Measurements from ENCODE around the gene FMR1NB.

Gene FMR1NB

DNA sequence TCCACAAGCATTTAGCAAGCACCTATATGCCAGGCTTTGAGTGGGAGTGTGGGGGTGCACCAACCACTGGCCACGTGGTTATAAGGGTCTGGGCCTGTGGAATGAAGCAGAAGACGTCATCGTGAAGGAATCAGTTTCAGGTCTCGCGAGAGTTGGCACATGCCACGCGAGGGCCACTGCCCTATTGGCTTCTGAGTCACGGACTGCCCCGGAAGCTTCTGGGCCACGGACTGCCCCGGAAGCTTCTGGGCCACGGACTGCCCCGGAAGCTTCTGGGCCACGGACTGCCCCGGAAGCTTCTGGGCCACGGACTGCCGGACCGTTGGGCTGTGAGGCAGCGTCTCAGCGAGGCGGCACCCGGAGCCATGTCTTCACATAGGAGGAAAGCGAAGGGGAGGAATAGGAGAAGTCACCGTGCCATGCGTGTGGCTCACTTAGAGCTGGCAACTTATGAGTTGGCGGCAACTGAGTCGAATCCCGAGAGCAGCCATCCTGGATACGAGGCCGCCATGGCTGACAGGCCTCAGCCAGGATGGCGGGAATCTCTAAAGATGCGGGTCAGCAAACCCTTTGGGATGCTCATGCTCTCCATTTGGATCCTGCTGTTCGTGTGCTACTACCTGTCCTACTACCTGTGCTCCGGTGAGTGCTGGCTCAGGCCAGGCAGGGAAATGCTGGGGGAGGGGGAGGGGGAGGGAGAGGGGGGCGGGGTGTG, at the start of gene FMR1NB:
Gene FMR1NB (plus strand): TSS at position 300 of the 715 bp plus-strand sequence. CDS start 66 bp downstream, at position 366.
- no peak for DNase-seq

GRCh38 chrX:147933815-147934214, 47.3 kb upstream of the FMR1NB start:
- DNase-seq = no peak

GRCh38 chrX:147935156-147935758, 45.9 kb upstream of the FMR1NB start:
- DNase-seq = no peak

- no peak for DNase-seq
Observed at GRCh38 chrX:147945286-147945685, 35.9 kb upstream of the FMR1NB start.

DNA sequence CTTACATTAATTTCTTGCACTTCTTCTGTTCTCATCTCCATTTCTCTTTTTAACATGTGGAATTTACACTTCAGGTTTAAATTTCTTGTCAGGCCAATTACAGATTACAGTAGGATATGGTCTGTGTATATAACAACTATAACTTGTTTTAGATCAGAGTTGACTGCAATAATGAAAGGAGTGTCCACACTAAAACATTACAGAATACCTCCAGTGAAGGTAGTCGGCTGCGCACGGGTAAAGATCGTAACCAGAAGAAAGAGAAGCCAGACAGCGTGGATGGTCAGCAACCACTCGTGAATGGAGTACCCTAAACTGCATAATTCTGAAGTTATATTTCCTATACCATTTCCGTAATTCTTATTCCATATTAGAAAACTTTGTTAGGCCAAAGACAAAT, 32.6 kb upstream of the FMR1NB start:
- no peak for DNase-seq

- no peak for DNase-seq
Observed at GRCh38 chrX:147950352-147950751, 30.8 kb upstream of the FMR1NB start.

- DNase-seq = peak; percentile 1
Observed at GRCh38 chrX:147953976-147954375, 27.2 kb upstream of the FMR1NB start.

DNA sequence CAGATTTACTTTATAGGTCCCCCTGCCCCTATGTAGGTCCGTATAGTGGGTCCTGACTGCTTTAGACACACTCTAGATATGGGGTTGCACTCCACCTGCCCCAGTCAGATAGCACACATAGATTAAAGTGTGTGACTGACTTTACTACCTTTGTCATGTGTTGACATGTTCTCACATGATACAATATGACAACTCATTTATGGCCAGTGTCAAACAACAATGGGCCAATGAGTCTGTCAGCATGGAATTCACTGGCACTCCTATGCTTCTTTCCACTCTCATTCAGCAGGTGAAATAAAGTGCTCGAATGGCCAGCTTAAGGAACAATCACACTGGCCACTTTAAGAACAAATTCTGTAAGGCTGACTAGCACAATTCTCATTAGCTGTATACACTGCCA, 23.8 kb upstream of the FMR1NB start:
- DNase-seq = no peak

GRCh38 chrX:147958291-147958690, 22.8 kb upstream of the FMR1NB start:
- DNase-seq = no peak

- DNase-seq = no peak
Observed at GRCh38 chrX:147960722-147961121, 20.4 kb upstream of the FMR1NB start.

GRCh38 chrX:147962476-147962875, 18.7 kb upstream of the FMR1NB start:
- no peak for DNase-seq

DNA sequence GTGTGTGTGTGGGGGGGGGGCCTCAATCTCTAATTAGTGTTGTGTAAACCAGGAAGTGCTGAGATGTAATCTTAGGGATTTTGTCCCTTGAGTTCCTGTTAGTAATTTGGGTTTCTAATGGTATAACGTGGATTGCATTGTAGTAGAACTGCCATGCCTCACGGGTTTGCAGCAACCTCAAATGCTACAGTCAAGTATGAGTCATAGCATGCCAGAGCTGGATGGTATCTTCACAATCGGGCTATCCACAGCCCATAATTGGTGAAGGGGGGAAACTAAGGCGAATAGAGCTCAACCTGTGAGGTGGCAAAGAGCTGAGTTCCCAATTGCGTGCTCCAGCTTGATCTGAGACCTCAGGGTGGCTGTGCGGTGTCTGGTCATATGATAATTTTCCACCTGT, 2.2 kb upstream of the FMR1NB start:
- no peak for DNase-seq

GRCh38 chrX:148020329-148020728, 39.2 kb downstream of the FMR1NB start:
- DNase-seq = no peak

DNA sequence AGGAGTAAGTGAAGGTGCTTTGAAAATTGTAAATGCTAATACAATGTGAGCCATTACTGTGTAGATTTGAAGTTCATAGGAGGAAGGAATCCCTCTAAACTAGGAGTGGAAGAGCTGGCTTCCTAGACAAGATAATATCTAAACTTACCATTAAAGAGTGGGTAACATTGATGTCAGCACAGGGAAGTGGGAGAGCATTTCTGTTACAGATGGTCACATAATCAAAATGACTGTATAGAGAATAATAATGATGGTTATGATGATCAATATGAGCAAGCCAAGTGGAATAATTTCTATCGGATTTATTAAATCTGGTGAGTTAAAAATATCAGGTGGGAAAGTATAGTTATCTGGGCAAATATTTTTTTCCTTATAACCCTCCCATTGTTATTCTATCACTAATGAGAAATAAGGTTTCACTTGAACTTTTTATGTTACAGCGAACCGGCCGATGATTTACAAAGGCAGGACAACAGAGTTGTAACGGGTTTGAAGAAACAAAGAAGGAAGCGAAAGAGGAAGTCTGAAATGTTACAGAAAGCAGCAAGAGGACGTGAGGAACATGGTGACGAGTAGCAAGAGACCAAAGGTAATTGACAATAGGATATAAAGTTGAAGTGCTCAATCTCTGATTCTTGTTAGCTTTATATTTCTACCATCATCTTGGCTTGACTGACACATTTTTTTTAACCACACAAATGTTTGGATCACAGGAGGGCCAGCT, 43.5 kb downstream of the FMR1NB start:
- no peak for DNase-seq

DNA sequence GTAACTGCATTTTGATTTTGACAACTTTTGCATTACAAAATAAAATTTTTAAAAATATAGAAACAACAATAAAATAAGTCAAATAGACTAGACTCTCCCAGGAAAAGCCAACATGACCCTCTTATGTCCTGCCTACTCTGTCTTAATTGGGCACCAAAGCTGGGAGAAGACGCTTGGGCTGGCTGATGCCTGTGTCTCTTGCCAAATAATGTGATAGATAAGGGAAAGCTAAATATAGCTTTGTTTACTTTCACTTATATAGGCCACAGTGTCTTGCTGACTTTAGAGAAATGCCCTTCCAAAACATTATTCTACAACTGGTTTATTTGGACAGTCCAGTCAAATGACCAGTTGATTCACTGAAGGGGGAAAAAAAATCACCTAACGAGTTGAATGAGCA, 54.2 kb downstream of the FMR1NB start:
- DNase-seq = no peak

DNA sequence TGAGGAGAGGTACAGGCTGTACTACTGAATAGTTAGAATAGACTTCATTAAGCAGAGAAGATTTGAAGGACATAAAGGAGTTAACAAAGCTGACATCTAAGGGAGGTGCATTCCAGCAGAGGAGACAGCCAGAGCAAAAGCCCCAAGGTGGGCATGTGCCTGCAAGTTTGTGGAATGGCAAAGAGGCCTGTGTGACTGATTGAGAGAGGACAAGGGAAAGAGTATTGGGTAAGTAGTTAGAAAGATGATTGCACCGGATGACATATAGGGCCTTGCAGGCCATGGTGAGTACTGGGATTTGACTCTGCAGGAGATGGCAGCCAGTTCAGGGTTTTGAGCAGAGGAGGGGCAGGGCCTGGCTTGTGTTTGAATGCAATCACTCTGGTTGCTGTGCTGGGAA, 55.9 kb downstream of the FMR1NB start:
- no peak for DNase-seq

DNA sequence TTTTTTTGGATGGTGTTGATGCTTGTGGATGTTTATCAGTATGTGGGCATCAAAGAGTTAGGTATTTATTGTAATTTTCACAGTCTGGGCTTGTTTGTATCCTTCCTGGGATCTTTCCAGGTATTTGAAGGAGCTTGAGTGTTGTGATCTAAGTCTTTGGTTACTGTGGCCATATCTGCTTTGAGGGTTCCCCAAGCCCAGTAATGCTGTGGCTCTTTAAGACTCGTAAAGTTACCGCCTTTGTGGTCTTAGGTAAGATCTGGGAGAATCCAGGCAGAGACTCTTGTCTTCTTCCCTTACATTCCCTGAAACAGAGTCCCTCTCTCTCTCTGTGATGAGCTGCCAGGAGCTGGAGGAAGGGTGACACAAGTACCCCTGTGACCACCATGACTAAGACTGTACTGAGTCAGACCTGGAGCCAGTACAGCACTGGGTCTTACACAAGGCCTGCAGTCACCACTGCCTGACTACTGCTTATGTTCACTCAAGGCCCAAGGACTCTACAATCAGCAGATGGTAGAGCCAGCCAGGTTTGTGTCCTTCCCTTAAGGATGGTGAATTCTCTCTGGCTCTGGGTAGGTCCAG, 62.2 kb downstream of the FMR1NB start:
- DNase-seq = no peak

DNA sequence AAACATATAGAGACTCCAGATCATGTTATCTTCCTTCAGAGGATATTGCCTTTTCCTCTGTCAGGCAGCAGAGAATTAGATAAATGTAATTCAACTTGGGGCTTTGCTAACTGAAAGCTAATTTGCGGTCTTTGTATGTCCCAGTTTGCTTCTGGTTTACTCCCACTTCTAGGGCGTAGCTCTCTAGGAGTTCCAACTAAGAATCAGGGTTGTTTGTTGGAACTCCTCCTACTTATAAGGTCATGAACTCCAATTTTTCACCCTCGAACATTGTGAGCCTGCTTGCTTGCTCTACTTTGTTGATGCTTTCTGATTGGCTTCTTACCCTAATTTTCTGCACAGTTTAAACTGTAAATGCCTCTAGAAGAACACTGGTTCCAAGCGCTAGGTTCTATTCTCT, 66.1 kb downstream of the FMR1NB start:
- no peak for DNase-seq

DNA sequence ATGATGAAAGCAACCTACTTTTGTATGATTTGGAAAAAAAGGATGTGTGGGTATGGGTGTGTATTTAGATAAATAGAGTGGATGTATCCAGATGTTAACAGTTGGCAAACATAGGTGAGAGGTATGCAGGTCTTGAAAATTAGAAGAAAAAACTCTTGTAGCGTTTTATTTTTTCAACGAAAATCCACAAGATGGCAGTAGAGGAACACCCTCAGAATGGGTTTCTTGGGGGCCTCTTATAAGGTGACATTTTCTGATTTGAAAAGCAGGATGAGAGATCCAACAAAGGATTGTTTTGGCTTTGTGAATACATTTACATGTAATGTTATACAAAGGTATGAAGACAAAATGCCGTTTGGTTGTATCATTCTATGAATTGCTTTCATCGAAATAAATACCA, 68.3 kb downstream of the FMR1NB start:
- no peak for DNase-seq

DNA sequence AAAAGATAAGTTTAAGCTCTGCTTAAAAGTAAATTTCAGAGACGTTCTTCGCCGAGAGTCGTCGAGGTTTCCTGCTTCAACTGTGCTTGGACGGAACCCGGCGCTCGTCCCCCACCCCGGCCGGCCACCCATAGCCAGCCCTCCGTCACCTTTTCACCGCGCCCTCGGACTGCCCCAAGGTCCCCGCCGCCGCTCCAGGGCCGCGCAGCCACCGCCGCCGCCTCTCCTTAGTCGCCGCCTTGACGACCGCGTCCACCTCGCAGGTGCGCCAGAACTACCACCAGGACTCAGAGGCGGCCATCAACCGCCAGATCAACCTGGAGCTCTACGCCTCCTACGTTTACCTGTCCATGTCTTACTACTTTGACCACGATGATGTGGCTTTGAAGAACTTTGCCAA, 70.8 kb downstream of the FMR1NB start:
- no peak for DNase-seq

- DNase-seq = no peak
Observed at GRCh38 chrX:148067285-148067684, 86.1 kb downstream of the FMR1NB start.

DNA sequence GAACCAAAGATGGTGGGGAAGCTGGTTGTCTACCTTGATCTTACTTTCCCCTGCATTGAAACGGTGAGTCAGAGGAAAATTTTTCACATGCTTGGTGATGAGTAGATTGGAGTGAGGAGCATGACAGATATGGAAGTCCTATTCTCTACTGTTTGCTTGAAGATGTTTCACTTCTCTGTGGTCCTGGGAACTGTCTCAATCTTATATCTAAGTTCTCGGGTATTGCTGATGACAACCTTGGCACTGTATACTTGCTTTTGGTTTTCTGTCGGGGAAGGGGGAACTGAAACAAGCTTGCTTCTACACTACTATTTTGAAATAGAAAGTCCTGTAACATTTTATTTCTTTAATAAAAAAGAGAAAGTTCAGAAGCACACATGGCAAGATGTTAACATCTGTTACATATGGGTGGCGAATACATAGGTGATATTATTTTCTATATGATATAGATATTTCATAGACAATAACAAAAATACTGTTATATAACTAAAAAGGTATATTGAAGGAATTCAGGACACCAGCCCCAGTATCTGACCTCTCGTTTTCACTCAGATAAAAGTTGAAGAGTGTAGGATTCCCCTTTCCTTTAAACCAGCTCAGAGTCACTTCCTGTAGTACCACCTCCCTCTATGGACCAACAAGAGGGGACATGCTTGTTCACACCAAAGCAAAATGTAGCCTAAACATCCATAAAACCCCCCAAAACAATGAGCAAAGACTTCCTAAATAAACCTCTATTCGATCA, 88.8 kb downstream of the FMR1NB start:
- DNase-seq = no peak

GRCh38 chrX:148070504-148070877, 89.4 kb downstream of the FMR1NB start:
- DNase-seq = no peak

All from NCI-H187 treated with DMSO at 0.1 percent for 48 hours (cell line).